NCI-H82 treated with DMSO at 0.1 percent for 48 hours (cell line): ENCODE results near the gene KIF26B.
A peak's percentile ranks its signal among the peaks of the same experiment; 100 is the strongest.

ENCODE experiments used
- DNase-seq: peaks from one replicate; lab custom pipeline; 2025; ENCODE audit not compliant: unreplicated experiment; lab: John Stamatoyannopoulos, UW

Gene KIF26B

GRCh38 chr1:245131026-245131393, 23.8 kb upstream of the KIF26B start:
- peak; percentile 53 for DNase-seq

GRCh38 chr1:245132771-245133170, 22.0 kb upstream of the KIF26B start:
- DNase-seq = no peak

- no peak for DNase-seq
Measured at GRCh38 chr1:245133995-245134715, 20.6 kb upstream of the KIF26B start.

GRCh38 chr1:245142171-245142798, 12.5 kb upstream of the KIF26B start:
- DNase-seq = no peak

GRCh38 chr1:245142976-245143375, 11.8 kb upstream of the KIF26B start:
- DNase-seq = no peak

GRCh38 chr1:245143849-245144248, 10.9 kb upstream of the KIF26B start:
- no peak for DNase-seq

GRCh38 chr1:245148069-245148468, 6.7 kb upstream of the KIF26B start:
- no peak for DNase-seq

GRCh38 chr1:245148861-245149260, 5.9 kb upstream of the KIF26B start:
- no peak for DNase-seq

GRCh38 chr1:245153081-245153551, 1.7 kb upstream of the KIF26B start:
- peak; percentile 49 for DNase-seq

GRCh38 chr1:245153552-245154428, 995 bp upstream of the KIF26B start:
- DNase-seq = peak; percentile 22

- peak; percentile 41 for DNase-seq
Measured at GRCh38 chr1:245155272-245156040, 671 bp downstream of the KIF26B start.

- DNase-seq = peak; percentile 68
Measured at GRCh38 chr1:245156041-245156735, 1.4 kb downstream of the KIF26B start.

GRCh38 chr1:245156736-245157505, 2.1 kb downstream of the KIF26B start:
- DNase-seq = no peak

GRCh38 chr1:245158913-245159312, 4.1 kb downstream of the KIF26B start:
- DNase-seq = no peak

- DNase-seq = no peak
Measured at GRCh38 chr1:245160288-245160687, 5.5 kb downstream of the KIF26B start.

GRCh38 chr1:245160741-245161400, 6.1 kb downstream of the KIF26B start:
- DNase-seq = peak; percentile 90

GRCh38 chr1:245161866-245162265, 7.1 kb downstream of the KIF26B start:
- no peak for DNase-seq

GRCh38 chr1:245166471-245166885, 11.7 kb downstream of the KIF26B start:
- peak; percentile 45 for DNase-seq

GRCh38 chr1:245168086-245168485, 13.3 kb downstream of the KIF26B start:
- no peak for DNase-seq
